HG03196 (cell line): ENCODE measurements around the gene RBM15.

ENCODE experiments used
- ATAC-seq: cut with Tn5 transposase; IDR thresholded peaks from one replicate; pipeline ENCODE4 v1.9.1; 2021; ENCODE audit not compliant: unreplicated experiment

Gene RBM15

GRCh38 chr1:110350360-110350759, 11.2 kb downstream of the RBM15 start:
- no peak for ATAC-seq

- ATAC-seq = no peak
These were observed 16.1 kb downstream of the RBM15 start for GRCh38 chr1:110355321-110355720.

GRCh38 chr1:110356379-110356778, 17.2 kb downstream of the RBM15 start:
- no peak for ATAC-seq

GRCh38 chr1:110360431-110360830, 21.3 kb downstream of the RBM15 start:
- ATAC-seq = no peak

GRCh38 chr1:110361856-110362255, 22.7 kb downstream of the RBM15 start:
- ATAC-seq = no peak

- no peak for ATAC-seq
These were observed 25.0 kb downstream of the RBM15 start for GRCh38 chr1:110364221-110364620.

- ATAC-seq = no peak
These were observed 31.6 kb downstream of the RBM15 start for GRCh38 chr1:110370827-110371226.

GRCh38 chr1:110375490-110375889, 36.3 kb downstream of the RBM15 start:
- no peak for ATAC-seq

GRCh38 chr1:110380672-110381283, 41.6 kb downstream of the RBM15 start:
- no peak for ATAC-seq

- no peak for ATAC-seq
These were observed 44.2 kb downstream of the RBM15 start for GRCh38 chr1:110383251-110383990.

- peak; percentile 44 for ATAC-seq
These were observed 45.6 kb downstream of the RBM15 start for GRCh38 chr1:110384581-110385321.

- ATAC-seq = no peak
These were observed 46.2 kb downstream of the RBM15 start for GRCh38 chr1:110385369-110385768.

GRCh38 chr1:110387048-110387754, 48.0 kb downstream of the RBM15 start:
- ATAC-seq = no peak

GRCh38 chr1:110390096-110390495, 50.9 kb downstream of the RBM15 start:
- no peak for ATAC-seq

GRCh38 chr1:110390692-110391245, 51.6 kb downstream of the RBM15 start, which contains the start of gene SLC16A4:
Gene SLC16A4, minus strand, starts transcription at chr1:110391026. Its CDS starts 1,703 bp downstream, at chr1:110389323.
- ATAC-seq = no peak

- no peak for ATAC-seq
These were observed 54.1 kb downstream of the RBM15 start for GRCh38 chr1:110393286-110393685.

GRCh38 chr1:110393691-110394492, 54.7 kb downstream of the RBM15 start:
- ATAC-seq = no peak

GRCh38 chr1:110394493-110394820, 55.3 kb downstream of the RBM15 start:
- ATAC-seq = no peak
